ENCODE results near the gene SMYD2. TPM values are rescaled to one million over a fixed set of nuclear protein-coding genes. Genes with fewer than 3 reads are reported as not detected.

SMYD2 gene
- total and polyA plus RNA-seq, 2 of the 8 experiments (the other 6 are each of a cell fraction or from before 2014, with no cell fraction given), result 3.0 to 5.2 TPM

GRCh38 chr1:214295934-214296333 is 15.0 kb downstream of the SMYD2 start:
- WGBS, 2 experiments (ENCODE audit: extremely low coverage in 1 of 2, insufficient coverage in 1 of 2, insufficient read length in 1 of 2, insufficient replicate concordance in 2 of 2, low coverage in 1 of 2, low lambda C conversion rate in 2 of 2, missing lambda C conversion rate in 1 of 2), result 69% methylated on average over 4 of the region's 4 CpGs; no CpG with 5 or more reads in 1 of the 2 experiments
- Histone ChIP-seq H3K23ac (ENCODE audit: insufficient read length) (no peak overlapping the region), H2BK15ac (ENCODE audit: low read length) (no peak overlapping the region), H4K20me1 (replicated peaks in 1 of 2; ENCODE audit: control insufficient read depth in 1 of 2, insufficient read depth in 2 of 2, low read length in 2 of 2) (no peaks in the 10 kb centered on the region), H2BK120ac (replicated peaks; ENCODE audit: low read depth, low read length) (no peak overlapping the region), H3K27ac (ENCODE audit: low read depth, low read length) (no peak overlapping the region), H3K14ac (ENCODE audit: insufficient read length) (no peak overlapping the region), H3K9ac (replicated peaks in 1 of 4; ENCODE audit: extremely low read depth in 1 of 4, low read depth in 3 of 4, low read length in 3 of 4) (no peak overlapping the region), H2BK12ac (ENCODE audit: low read depth, low read length) (no peak overlapping the region), H4K91ac (replicated peaks; ENCODE audit: insufficient read length, low read length) (no peak overlapping the region), H3K4me1 (replicated peaks in 1 of 4; ENCODE audit: control insufficient read depth in 3 of 4, insufficient read depth in 4 of 4, low read length in 3 of 4) (peaks cover 0 to 4% (median 2%) of the 10 kb centered on the region in 4 experiments; a peak in 3 of 7 replicates), H2BK20ac (ENCODE audit: low read length) (no peak overlapping the region), H3K9me3 (ENCODE audit: insufficient read depth in 2 of 2, low read depth in 1 of 2, low read length in 1 of 2) (no peaks in the 10 kb centered on the region), H2AFZ (ENCODE audit: low read length) (no peak overlapping the region), H3K79me1 (ENCODE audit: low read depth, low read length) (no peaks in the 10 kb centered on the region), H3K56ac (replicated peaks; ENCODE audit: insufficient read length, low read depth, low read length) (no peak overlapping the region), H3K4me2 (ENCODE audit: insufficient read depth in 1 of 2, low read depth in 2 of 2, low read length in 2 of 2) (no peak overlapping the region), H4K5ac (ENCODE audit: insufficient read length, low read depth, low read length) (no peak overlapping the region), H3K36me3 (ENCODE audit: control insufficient read depth in 2 of 4, insufficient read depth in 4 of 4, low read length in 3 of 4) (no peaks in the 10 kb centered on the region), H3K18ac (ENCODE audit: extremely low read depth, low read length) (no peak overlapping the region), H2BK5ac (ENCODE audit: low read depth, low read length) (no peak overlapping the region), H3K4me3 (ENCODE audit: extremely low read depth in 1 of 4, insufficient read depth in 2 of 4, low read depth in 3 of 4, low read length in 4 of 4) (no peak overlapping the region), H4K8ac (ENCODE audit: extremely low read depth, insufficient read depth, low read length) (no peak overlapping the region), H3K79me2 (ENCODE audit: control insufficient read depth in 1 of 2, insufficient read depth in 2 of 2, low read length in 2 of 2) (no peaks in the 10 kb centered on the region), H2AK5ac (ENCODE audit: low read depth, low read length) (no peak overlapping the region), H3K27me3 (replicated peaks in 1 of 4; ENCODE audit: control insufficient read depth in 3 of 4, extremely low read depth in 1 of 4, insufficient read depth in 3 of 4, low read length in 3 of 4) (peaks cover 6 to 32% (median 29%) of the 10 kb centered on the region in 4 experiments), H3K23me2 (ENCODE audit: low read depth, low read length) (no peaks in the 10 kb centered on the region), H3K4ac (replicated peaks; ENCODE audit: insufficient read length, low read depth, low read length) (no peak overlapping the region)
- CTCF ChIA-PET (ENCODE audit: partially characterized antibody), result interaction anchor here (1.3 to 2.9 kb wide), 7 partner anchors 15 to 38 kb away, joined by 3 to 12 read pairs (median 8); no protein-coding TSS in a partner anchor
- DNase-seq (ENCODE audit: low read depth in 1 of 2, low spot score in 2 of 2) (no peak), FAIRE-seq (no peak)
- POLR2A ChIA-PET (ENCODE audit: partially characterized antibody), result interaction anchor here (0.9 to 1.5 kb wide), 4 partner anchors 11 to 22 kb away, joined by 3 to 5 read pairs (median 4); no protein-coding TSS in a partner anchor
- no peak for TF ChIP-seq CBX8 (IDR thresholded peaks at IDR 0.05; ENCODE audit: borderline replicate concordance, low read depth, low read length)
- no peak for TF ChIP-seq SAP30 (IDR thresholded peaks at IDR 0.05; ENCODE audit: insufficient read depth, insufficient replicate concordance, low read length)
- TF ChIP-seq POLR2A (IDR thresholded peaks at IDR 0.05; ENCODE audit: control extremely low read depth in 1 of 2, low read depth in 2 of 2, low read length in 2 of 2), result no peak
- no peak for TF ChIP-seq HDAC2 (IDR thresholded peaks at IDR 0.05; ENCODE audit: borderline replicate concordance in 1 of 2, low read depth in 2 of 2, low read length in 2 of 2)
- no peak for TF ChIP-seq SIN3A (conservative IDR thresholded peaks at IDR 0.05 in 1 of 2, IDR thresholded peaks at IDR 0.05 in 1 of 2; ENCODE audit: low read depth in 1 of 2, low read length in 2 of 2)
- no peak for TF ChIP-seq KDM1A (IDR thresholded peaks at IDR 0.05; ENCODE audit: borderline replicate concordance, low read length)
- TF ChIP-seq YY1 (IDR thresholded peaks at IDR 0.05; ENCODE audit: low read depth, low read length), result no peak
- TF ChIP-seq EZH2 (IDR thresholded peaks at IDR 0.05; ENCODE audit: low read depth, low read length, severe bottlenecking), result no peak

All from H1 (cell line).